Sigmoid colon (tissue), 7 donors: ENCODE results near the gene CDC34. TPM values are rescaled to one million over a fixed set of nuclear protein-coding genes. Genes with fewer than 3 reads are reported as not detected.
"Not testable (repeated sequence)": the region's sequence is repeated elsewhere in the genome, so short reads cannot be mapped to it uniquely, and the experiment has no call there.

Source experiments
- DNase-seq: peaks from one replicate; pipeline ENCODE4 v3.0.0-alpha.2; 2019
- H3K27ac ChIP-seq, 4 donors: fragments of 200-600 bp; sonication (generic); one replicate each; pipeline ENCODE4 v1.5.1; 2016 to 2019; ENCODE audit warnings: mild to moderate bottlenecking in 1 of 4
- H3K27me3 ChIP-seq, 3 donors: fragments of 200-600 bp; sonication (generic); one replicate each; pipeline ENCODE4 v1.5.1; 2019; ENCODE audit warnings: mild to moderate bottlenecking in 1 of 3
- H3K36me3 ChIP-seq, 4 donors: fragments of 200-600 bp; sonication (generic); one replicate each; pipeline ENCODE4 v1.5.1; 2016 to 2019
- H3K4me1 ChIP-seq, 4 donors: fragments of 200-600 bp; sonication (generic); one replicate each; pipeline ENCODE4 v1.5.1; 2017 to 2019
- H3K4me3 ChIP-seq, 4 donors: fragments of 200-600 bp; sonication (generic); one replicate each; pipeline ENCODE4 v1.5.1; 2017 to 2019; ENCODE audit warnings: mild to moderate bottlenecking in 2 of 4, moderate library complexity in 1 of 4
- H3K9me3 ChIP-seq, 4 donors: fragments of 200-600 bp in 3 of 4; sonication (generic) in 3 of 4; one replicate each; pipeline versions ENCODE4 v1.5.1 to v1.6.1; 2013 to 2019
- EP300 ChIP-seq, 4 donors: sonication (generic); formaldehyde crosslinking; IDR thresholded peaks; one replicate each; pipeline ENCODE4 v1.6.1; 2017; ENCODE audit warnings: antibody characterized with exemption in 4 of 4
- POLR2A ChIP-seq, 2 donors: fragments of 450-650 bp; IDR thresholded peaks; one replicate each; pipeline ENCODE4 v1.6.1; 2016; ENCODE audit warnings: antibody characterized with exemption in 2 of 2, mild to moderate bottlenecking in 2 of 2, moderate library complexity in 2 of 2
- POLR2AphosphoS5 ChIP-seq, 4 donors: sonication (generic); formaldehyde crosslinking; IDR thresholded peaks; one replicate each; pipeline ENCODE4 v1.6.1; 2017; ENCODE audit warnings: antibody characterized with exemption in 4 of 4
- WGBS, 2 donors: extraction: QIAGEN DNeasy Blood & Tissue Kit; methylation state at CpG; one replicate each; pipeline ENCODE4 v1.1.7; 2013; 5-methylcytosine and 5-hydroxymethylcytosine counted together
- intact Hi-C: fragments of 100-400 bp; cut with DNase I; formaldehyde crosslinking; loops from one replicate; pipeline ENCODE4 v1.15.1; 2023
- polyA plus RNA-seq, 3 donors: library from polyadenylated mRNA; stranded (reverse); fragments of 200-250 nt; gene quantifications; one replicate each; pipeline ENCODE4 v1.2.3, GENCODE V29; 2013
- total RNA-seq, 4 donors: library from RNA; depleted of rRNA; stranded (reverse); fragments of >200 nt; gene quantifications; one replicate each; pipeline ENCODE4 v1.1.0, GENCODE V29; 2016
- TF ChIP-seq, protein P1 (sequence below), 4 experiments: fragments of 450-650 bp in 3 of 4; fragments of 200-600 bp in 1 of 4; IDR thresholded peaks; one replicate each; pipeline ENCODE4 v1.5.1; 2016 to 2019; ENCODE audit warnings: antibody characterized with exemption in 4 of 4, mild to moderate bottlenecking in 3 of 4, moderate library complexity in 2 of 4
- donor health status: healthy with polysubstance abuse.
- donor health status: Bipolar disorder and iron deficiency.
- donor health status: healthy.

Gene CDC34
- total and polyA plus RNA-seq, 7 donors, result 74.9 to 152 (median 96.7) TPM

DNA sequence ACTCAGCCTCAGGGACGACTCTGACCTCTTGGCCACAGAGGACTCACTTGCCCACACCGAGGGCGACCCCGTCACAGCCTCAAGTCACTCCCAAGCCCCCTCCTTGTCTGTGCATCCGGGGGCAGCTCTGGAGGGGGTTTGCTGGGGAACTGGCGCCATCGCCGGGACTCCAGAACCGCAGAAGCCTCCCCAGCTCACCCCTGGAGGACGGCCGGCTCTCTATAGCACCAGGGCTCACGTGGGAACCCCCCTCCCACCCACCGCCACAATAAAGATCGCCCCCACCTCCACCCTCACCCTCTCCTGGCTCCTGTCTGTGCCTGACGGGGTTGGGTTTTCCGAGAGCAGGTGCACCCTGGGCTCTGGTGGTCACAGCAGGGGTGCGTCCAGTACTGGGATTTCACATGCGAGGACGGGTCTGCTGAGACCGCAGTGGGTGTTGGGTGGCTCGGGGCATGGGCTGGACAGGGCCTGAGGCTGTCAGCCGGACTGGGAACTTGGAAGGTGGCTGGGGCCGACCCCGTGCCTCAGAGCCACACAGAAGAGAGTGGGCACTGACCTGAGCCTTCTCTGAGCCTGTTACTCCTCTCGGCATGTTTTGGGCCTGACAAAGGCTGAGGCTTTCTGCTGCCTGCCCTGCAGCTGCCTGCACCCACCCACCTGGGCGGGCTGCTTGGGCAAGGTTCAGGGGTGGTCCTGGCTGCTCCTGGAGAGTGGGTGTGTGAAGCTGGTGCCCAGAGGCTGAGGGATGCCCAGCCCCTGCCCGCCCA lies 51.8 kb downstream of the CDC34 start:
- DNase-seq, result no peak
- TF ChIP-seq, protein P1, sequence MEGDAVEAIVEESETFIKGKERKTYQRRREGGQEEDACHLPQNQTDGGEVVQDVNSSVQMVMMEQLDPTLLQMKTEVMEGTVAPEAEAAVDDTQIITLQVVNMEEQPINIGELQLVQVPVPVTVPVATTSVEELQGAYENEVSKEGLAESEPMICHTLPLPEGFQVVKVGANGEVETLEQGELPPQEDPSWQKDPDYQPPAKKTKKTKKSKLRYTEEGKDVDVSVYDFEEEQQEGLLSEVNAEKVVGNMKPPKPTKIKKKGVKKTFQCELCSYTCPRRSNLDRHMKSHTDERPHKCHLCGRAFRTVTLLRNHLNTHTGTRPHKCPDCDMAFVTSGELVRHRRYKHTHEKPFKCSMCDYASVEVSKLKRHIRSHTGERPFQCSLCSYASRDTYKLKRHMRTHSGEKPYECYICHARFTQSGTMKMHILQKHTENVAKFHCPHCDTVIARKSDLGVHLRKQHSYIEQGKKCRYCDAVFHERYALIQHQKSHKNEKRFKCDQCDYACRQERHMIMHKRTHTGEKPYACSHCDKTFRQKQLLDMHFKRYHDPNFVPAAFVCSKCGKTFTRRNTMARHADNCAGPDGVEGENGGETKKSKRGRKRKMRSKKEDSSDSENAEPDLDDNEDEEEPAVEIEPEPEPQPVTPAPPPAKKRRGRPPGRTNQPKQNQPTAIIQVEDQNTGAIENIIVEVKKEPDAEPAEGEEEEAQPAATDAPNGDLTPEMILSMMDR (IDR thresholded peaks at IDR 0.05), result no peak
- TF ChIP-seq EP300 (IDR thresholded peaks at IDR 0.05), result no peak
- TF ChIP-seq POLR2AphosphoS5 (IDR thresholded peaks at IDR 0.05), result no peak
- no peak for TF ChIP-seq POLR2A (IDR thresholded peaks at IDR 0.05)
- Histone ChIP-seq H3K9me3 (no peaks in the 10 kb centered on the region), H3K36me3 (peaks cover 26 to 49% (median 39%) of the 10 kb centered on the region in 4 donors), H3K27ac (no peak overlapping the region), H3K27me3 (peaks cover 10 to 46% (median 11%) of the 10 kb centered on the region in 3 donors), H3K4me1 (peaks cover 0 to 18% (median 13%) of the 10 kb centered on the region in 4 donors), H3K4me3 (no peak overlapping the region)
- WGBS, 2 donors, result 86 to 93% methylated on average over 27 of the region's 27 CpGs
- intact Hi-C loops, result no loop called here

DNA sequence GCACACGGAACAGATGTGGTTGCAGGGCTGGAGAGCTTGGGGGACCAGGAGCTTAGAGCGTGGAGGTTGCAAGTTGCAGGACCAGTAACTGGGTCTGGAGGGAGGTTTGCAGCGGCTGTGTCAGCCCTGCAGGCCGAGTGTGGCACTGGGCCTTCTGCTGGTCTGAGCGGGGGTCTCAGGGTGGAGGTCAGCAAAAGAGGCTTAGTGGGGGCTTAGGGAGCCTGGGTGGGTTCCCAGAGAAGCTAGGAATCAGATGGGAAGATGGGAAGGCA lies 52.3 kb downstream of the CDC34 start:
- peaks cover 25 to 48% (median 38%) of the 10 kb centered on the region in 4 donors for H3K36me3 ChIP-seq
- H3K27ac ChIP-seq, result no peak overlapping the region
- intact Hi-C loops, result no loop called here
- H3K27me3 ChIP-seq, result peaks cover 15 to 51% (median 17%) of the 10 kb centered on the region in 3 donors
- H3K4me3 ChIP-seq, result no peak overlapping the region
- no peaks in the 10 kb centered on the region for H3K9me3 ChIP-seq
- DNase-seq, result no peak
- no peak for TF ChIP-seq EP300 (IDR thresholded peaks at IDR 0.05)
- no peak for TF ChIP-seq POLR2A (IDR thresholded peaks at IDR 0.05)
- TF ChIP-seq POLR2AphosphoS5 (IDR thresholded peaks at IDR 0.05), result no peak
- TF ChIP-seq, protein P1 (IDR thresholded peaks at IDR 0.05), result no peak
- H3K4me1 ChIP-seq, result peaks cover 0 to 22% (median 17%) of the 10 kb centered on the region in 4 donors
- WGBS, 2 donors, result 67 to 80% methylated on average over 5 of the region's 5 CpGs

DNA sequence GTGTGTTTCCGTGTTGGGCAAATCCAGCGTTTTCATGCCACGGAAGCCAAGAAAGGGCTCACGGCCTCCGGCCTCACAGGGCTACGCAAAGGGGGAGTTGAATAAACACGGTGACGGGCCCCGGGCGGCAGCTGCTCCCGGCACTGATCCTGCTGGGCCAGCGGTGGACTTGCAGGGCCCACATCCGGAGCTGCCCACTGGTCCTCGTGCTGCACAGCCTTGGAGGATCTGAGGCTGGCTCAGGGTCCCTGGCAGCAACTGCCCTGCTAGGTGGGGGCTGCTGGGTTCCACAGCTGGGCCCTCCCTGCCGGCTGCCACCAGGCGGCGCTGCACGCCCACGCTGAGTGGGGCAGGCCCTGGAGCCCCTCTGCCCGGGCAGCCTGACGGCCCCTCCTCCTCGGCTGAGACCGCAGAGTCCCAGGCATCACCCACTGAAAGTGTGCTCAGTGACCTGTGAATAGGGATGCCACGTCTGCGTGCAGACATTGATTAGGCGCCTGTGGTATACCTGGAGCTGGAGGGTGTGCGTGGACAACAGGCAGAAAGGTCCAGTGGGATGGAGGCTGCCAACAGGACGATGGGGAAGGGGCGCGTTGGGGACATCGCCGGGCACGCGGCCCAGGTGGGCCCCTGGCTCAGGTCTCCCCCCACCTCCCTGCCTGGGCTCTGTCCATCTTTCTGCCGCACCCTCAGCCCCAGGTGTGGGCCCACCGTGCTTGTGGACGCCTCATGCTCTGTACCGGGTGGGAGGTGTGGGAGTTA lies 52.9 kb downstream of the CDC34 start:
- intact Hi-C loops, result no loop called here
- WGBS, 2 donors, result 19 to 36% methylated on average over 38 of the region's 38 CpGs
- no peak for DNase-seq
- Histone ChIP-seq H3K36me3 (peaks cover 25 to 44% (median 38%) of the 10 kb centered on the region in 4 donors), H3K27ac (no peak overlapping the region), H3K4me1 (peaks cover 0 to 27% (median 21%) of the 10 kb centered on the region in 4 donors), H3K9me3 (no peaks in the 10 kb centered on the region), H3K4me3 (no peak overlapping the region), H3K27me3 (peaks cover 19 to 56% (median 22%) of the 10 kb centered on the region in 3 donors)
- TF ChIP-seq, protein P1 (IDR thresholded peaks at IDR 0.05), result peak; percentile 70 to 85 (median 76)
- TF ChIP-seq POLR2AphosphoS5 (IDR thresholded peaks at IDR 0.05) (peak in 1 of 4 donors; percentile 55), POLR2A (IDR thresholded peaks at IDR 0.05) (no peak)

DNA sequence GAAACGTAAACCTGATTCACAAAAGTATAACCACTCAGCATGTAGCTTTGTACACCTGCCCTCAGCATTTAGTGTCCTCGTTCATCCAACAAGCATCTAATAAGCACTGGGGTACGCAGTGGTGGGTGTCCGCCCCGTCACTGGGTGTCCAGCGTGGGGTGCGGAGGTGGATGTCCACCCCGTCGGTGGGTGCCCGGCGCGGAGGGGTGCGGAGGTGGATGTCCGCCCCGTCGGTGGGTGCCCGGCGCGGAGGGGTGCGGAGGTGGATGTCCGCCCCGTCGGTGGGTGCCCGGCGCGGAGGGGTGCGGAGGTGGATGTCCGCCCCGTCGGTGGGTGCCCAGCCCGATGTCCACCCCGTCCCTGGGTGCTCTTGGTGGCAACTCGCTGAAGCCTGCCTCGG lies 53.6 kb downstream of the CDC34 start:
- Histone ChIP-seq H3K27me3 (peaks cover 19 to 58% (median 23%) of the 10 kb centered on the region in 3 donors), H3K36me3 (peaks cover 24 to 36% (median 30%) of the 10 kb centered on the region in 4 donors), H3K4me1 (peaks cover 0 to 29% (median 22%) of the 10 kb centered on the region in 4 donors)
- H3K4me3 ChIP-seq, DNase-seq, H3K9me3 ChIP-seq, H3K27ac ChIP-seq, intact Hi-C loops: not testable (repeated sequence)
- 79 to 86% methylated on average over 34 of the region's 34 CpGs for WGBS, 2 donors

DNA sequence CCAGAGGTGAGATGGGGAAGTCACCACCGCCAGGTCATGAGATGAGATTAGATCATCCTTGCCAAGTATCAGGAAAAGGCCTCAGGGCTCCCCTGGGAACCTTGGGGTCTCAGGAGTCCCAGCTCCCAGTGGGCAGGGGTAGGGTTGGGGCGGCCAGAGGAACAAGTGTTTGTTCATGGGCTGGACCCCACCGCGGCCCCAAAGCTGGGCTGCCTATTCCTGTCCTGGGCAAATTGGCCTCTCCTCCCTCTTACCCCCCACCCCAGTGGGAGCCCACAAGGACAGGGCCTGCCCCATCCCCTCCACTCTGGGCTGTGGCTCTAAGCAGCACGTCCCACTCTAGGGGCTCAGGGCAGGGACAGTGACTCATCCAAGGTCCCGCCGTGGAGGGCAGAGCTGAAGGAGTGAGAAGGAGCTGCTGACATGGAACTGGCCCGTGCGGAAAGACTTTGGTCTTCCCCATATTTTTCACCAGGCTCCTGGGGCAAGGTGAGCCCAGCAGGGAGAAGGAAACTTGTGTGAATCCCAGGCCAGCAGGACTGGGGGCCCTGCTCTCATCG lies 54.1 kb downstream of the CDC34 start:
- no peak for DNase-seq
- H3K36me3 ChIP-seq, result peaks cover 19 to 32% (median 26%) of the 10 kb centered on the region in 4 donors
- no peak overlapping the region for H3K27ac ChIP-seq
- peaks cover 0 to 33% (median 26%) of the 10 kb centered on the region in 4 donors for H3K4me1 ChIP-seq
- peaks cover 23 to 62% (median 27%) of the 10 kb centered on the region in 3 donors for H3K27me3 ChIP-seq
- TF ChIP-seq POLR2AphosphoS5 (IDR thresholded peaks at IDR 0.05) (peak in 1 of 4 donors; percentile 24), EP300 (IDR thresholded peaks at IDR 0.05) (no peak)
- TF ChIP-seq, protein P1 (IDR thresholded peaks at IDR 0.05), result no peak
- intact Hi-C loops, result no loop called here
- WGBS, 2 donors, result 54 to 69% methylated on average over 10 of the region's 10 CpGs
- no peak overlapping the region for H3K4me3 ChIP-seq
- H3K9me3 ChIP-seq, result no peaks in the 10 kb centered on the region
